WTC11 (cell line): ENCODE data around the gene RIPPLY3. TPM values are rescaled to one million over a fixed set of nuclear protein-coding genes. Genes with fewer than 3 reads are reported as not detected.

Experiments used
- ATAC-seq: fragments of 200-7000 bp; cut with Tn5 transposase; 2 replicates; pipeline ENCODE4 v1.10.0; 2021; ENCODE audit warnings: mild to moderate bottlenecking, moderate library complexity
- CTCF ChIA-PET: fragments of 300-600 bp; sonication (Branson Sonifier 250); formaldehyde crosslinking; loops from one replicate; lab custom pipeline; 2021; ENCODE audit warnings: antibody characterized with exemption; lab: Charles Lee
- POLR2A ChIA-PET: fragments of 350-600 bp; sonication (Branson Sonifier 250); formaldehyde crosslinking; loops from one replicate; lab custom pipeline; 2021; ENCODE audit warnings: antibody characterized with exemption; lab: Charles Lee
- DNase-seq: peaks from one replicate; pipeline ENCODE4 v3.0.0; 2021; ENCODE audit warnings: low spot score
- H3K27ac Mint-ChIP-seq: 2 replicates; pipeline ENCODE4 v1.8.0; 2021; ENCODE audit warnings: mixed read lengths
- H3K27me3 Mint-ChIP-seq: 2 replicates; pipeline ENCODE4 v1.8.0; 2021; ENCODE audit warnings: low read depth, mild to moderate bottlenecking, moderate library complexity, mixed read lengths
- H3K36me3 Mint-ChIP-seq: 2 replicates; pipeline ENCODE4 v1.8.0; 2021; ENCODE audit warnings: mixed read lengths
- H3K4me1 Mint-ChIP-seq: 2 replicates; pipeline ENCODE4 v1.8.0; 2022; ENCODE audit warnings: mixed read lengths
- H3K4me3 Mint-ChIP-seq: 2 replicates; pipeline ENCODE4 v1.8.0; 2021; ENCODE audit warnings: mild to moderate bottlenecking, moderate library complexity, mixed read lengths
- H3K9me3 Mint-ChIP-seq: 2 replicates; pipeline ENCODE4 v1.8.0; 2021; ENCODE audit warnings: mixed read lengths
- CREB1 ChIP-seq: sonication (generic); formaldehyde crosslinking; IDR thresholded peaks from 2 replicates; pipeline ENCODE4 v1.8.0; 2023; ENCODE audit warnings: mild to moderate bottlenecking, missing genetic modification reagents
- E2F4 ChIP-seq: sonication (generic); formaldehyde crosslinking; IDR thresholded peaks from 2 replicates; pipeline ENCODE4 v1.8.1; 2022; ENCODE audit warnings: low read depth, mild to moderate bottlenecking, moderate library complexity, missing genetic modification reagents, borderline replicate concordance
- MAX ChIP-seq: sonication (generic); formaldehyde crosslinking; IDR thresholded peaks from 2 replicates; pipeline ENCODE4 v1.8.0; 2022; ENCODE audit warnings: mild to moderate bottlenecking, missing genetic modification reagents
- NFATC4 ChIP-seq: fragments of 250-450 bp; sonication (Bioruptor Pico); IDR thresholded peaks from 2 replicates; pipeline ENCODE4 v1.9.0; 2021; ENCODE audit warnings: mild to moderate bottlenecking
- SMAD4 ChIP-seq: sonication (generic); formaldehyde crosslinking; IDR thresholded peaks from 2 replicates; pipeline ENCODE4 v1.8.0; 2022; ENCODE audit warnings: mild to moderate bottlenecking, missing genetic modification reagents
- SOX15 ChIP-seq: fragments of 250-450 bp; sonication (Bioruptor Pico); IDR thresholded peaks from 2 replicates; pipeline ENCODE4 v1.9.0; 2021; ENCODE audit warnings: mild to moderate bottlenecking
- SP1 ChIP-seq: sonication (generic); formaldehyde crosslinking; conservative IDR thresholded peaks from 2 replicates; pipeline ENCODE4 v1.8.1; 2022; ENCODE audit warnings: missing genetic modification reagents
- TP53 ChIP-seq: sonication (generic); formaldehyde crosslinking; IDR thresholded peaks from 2 replicates; pipeline ENCODE4 v1.8.1; 2023; ENCODE audit warnings: mild to moderate bottlenecking, missing genetic modification reagents
- ZNF317 ChIP-seq: sonication (generic); formaldehyde crosslinking; IDR thresholded peaks from 2 replicates; pipeline ENCODE4 v1.8.1; 2023; ENCODE audit warnings: low read depth, mild to moderate bottlenecking, moderate library complexity, missing genetic modification reagents, borderline replicate concordance
- ZNF396 ChIP-seq: fragments of 250-450 bp; sonication (Bioruptor Pico); IDR thresholded peaks from 2 replicates; pipeline ENCODE4 v1.8.0; 2021; ENCODE audit warnings: mild to moderate bottlenecking, moderate library complexity, borderline replicate concordance
- ZNF671 ChIP-seq: fragments of 250-450 bp; sonication (Bioruptor Pico); IDR thresholded peaks from 2 replicates; pipeline ENCODE4 v1.8.0; 2021; ENCODE audit warnings: mild to moderate bottlenecking
- total RNA-seq: library from RNA; stranded (reverse); gene quantifications from 3 replicates; pipeline ENCODE4 v1.2.3, GENCODE V29; 2021
- TF ChIP-seq, protein P1 (sequence below): sonication (generic); formaldehyde crosslinking; IDR thresholded peaks from 2 replicates; pipeline ENCODE4 v1.8.1; 2023; ENCODE audit warnings: mild to moderate bottlenecking, missing genetic modification reagents, borderline replicate concordance
- TF ChIP-seq, protein P2 (sequence below): fragments of 250-450 bp; sonication (Bioruptor Pico); IDR thresholded peaks from 2 replicates; pipeline ENCODE4 v1.9.0; 2021; ENCODE audit warnings: mild to moderate bottlenecking, borderline replicate concordance
- TF ChIP-seq, protein P3 (sequence below): sonication (generic); formaldehyde crosslinking; IDR thresholded peaks from 2 replicates; pipeline ENCODE4 v1.8.1; 2023; ENCODE audit warnings: mild to moderate bottlenecking, moderate library complexity, missing genetic modification reagents
- TF ChIP-seq, protein P4 (sequence below): fragments of 200-600 bp; IDR thresholded peaks from 2 replicates; pipeline ENCODE4 v1.8.0; 2022; ENCODE audit warnings: antibody characterized with exemption
- TF ChIP-seq, protein P5 (sequence below): sonication (generic); formaldehyde crosslinking; IDR thresholded peaks from 2 replicates; pipeline ENCODE4 v1.8.0; 2022; ENCODE audit warnings: mild to moderate bottlenecking, missing genetic modification reagents
- TF ChIP-seq, protein P6 (sequence below): fragments of 250-450 bp; sonication (Bioruptor Pico); IDR thresholded peaks from 2 replicates; pipeline ENCODE4 v1.9.0; 2021; ENCODE audit warnings: moderate library complexity, mild to moderate bottlenecking, inconsistent platforms, borderline replicate concordance

RIPPLY3 gene
- total RNA-seq, 1 experiment from 2014 or later, result 3.5 TPM

DNA sequence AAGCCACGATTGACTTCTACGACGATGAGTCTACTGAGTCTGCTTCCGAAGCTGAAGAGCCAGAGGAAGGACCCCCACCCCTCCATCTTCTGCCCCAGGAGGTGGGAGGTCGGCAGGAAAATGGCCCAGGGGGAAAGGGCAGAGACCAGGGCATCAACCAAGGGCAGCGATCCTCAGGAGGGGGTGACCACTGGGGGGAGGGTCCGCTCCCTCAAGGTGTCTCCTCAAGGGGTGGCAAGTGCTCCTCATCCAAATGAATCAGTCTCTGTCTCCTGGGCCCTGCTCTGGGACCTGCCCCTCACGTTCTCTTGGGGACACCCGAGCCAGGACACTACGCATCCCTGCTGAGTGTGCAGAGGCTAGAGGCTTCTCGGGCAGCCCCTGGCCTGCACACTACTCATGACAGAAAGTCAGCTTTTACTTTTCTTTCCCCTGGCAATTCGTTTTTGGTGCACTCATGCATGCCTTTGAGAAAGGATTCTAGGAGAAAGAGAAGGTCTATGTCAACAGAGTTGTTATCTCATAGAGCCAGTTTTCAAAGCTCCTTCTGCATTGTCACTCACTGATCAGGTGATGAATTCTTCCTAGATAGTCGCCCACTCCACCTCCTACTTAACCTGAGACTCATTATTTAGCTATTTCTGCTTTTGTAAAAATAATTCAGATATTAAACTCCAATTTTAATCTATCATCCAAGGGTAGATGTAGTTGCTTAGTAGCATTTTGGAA lies 11.6 kb downstream of the RIPPLY3 start:
- H3K9me3 Mint-ChIP-seq, result no peaks in the 10 kb centered on the region
- TF ChIP-seq, protein P1, sequence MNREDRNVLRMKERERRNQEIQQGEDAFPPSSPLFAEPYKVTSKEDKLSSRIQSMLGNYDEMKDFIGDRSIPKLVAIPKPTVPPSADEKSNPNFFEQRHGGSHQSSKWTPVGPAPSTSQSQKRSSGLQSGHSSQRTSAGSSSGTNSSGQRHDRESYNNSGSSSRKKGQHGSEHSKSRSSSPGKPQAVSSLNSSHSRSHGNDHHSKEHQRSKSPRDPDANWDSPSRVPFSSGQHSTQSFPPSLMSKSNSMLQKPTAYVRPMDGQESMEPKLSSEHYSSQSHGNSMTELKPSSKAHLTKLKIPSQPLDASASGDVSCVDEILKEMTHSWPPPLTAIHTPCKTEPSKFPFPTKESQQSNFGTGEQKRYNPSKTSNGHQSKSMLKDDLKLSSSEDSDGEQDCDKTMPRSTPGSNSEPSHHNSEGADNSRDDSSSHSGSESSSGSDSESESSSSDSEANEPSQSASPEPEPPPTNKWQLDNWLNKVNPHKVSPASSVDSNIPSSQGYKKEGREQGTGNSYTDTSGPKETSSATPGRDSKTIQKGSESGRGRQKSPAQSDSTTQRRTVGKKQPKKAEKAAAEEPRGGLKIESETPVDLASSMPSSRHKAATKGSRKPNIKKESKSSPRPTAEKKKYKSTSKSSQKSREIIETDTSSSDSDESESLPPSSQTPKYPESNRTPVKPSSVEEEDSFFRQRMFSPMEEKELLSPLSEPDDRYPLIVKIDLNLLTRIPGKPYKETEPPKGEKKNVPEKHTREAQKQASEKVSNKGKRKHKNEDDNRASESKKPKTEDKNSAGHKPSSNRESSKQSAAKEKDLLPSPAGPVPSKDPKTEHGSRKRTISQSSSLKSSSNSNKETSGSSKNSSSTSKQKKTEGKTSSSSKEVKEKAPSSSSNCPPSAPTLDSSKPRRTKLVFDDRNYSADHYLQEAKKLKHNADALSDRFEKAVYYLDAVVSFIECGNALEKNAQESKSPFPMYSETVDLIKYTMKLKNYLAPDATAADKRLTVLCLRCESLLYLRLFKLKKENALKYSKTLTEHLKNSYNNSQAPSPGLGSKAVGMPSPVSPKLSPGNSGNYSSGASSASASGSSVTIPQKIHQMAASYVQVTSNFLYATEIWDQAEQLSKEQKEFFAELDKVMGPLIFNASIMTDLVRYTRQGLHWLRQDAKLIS (CRISPR knock-in tag), result no peak
- no peak for TF ChIP-seq SP1
- TF ChIP-seq SMAD4 (CRISPR knock-in tag), result no peak
- TF ChIP-seq ZNF396, result no peak
- TF ChIP-seq, protein P2, sequence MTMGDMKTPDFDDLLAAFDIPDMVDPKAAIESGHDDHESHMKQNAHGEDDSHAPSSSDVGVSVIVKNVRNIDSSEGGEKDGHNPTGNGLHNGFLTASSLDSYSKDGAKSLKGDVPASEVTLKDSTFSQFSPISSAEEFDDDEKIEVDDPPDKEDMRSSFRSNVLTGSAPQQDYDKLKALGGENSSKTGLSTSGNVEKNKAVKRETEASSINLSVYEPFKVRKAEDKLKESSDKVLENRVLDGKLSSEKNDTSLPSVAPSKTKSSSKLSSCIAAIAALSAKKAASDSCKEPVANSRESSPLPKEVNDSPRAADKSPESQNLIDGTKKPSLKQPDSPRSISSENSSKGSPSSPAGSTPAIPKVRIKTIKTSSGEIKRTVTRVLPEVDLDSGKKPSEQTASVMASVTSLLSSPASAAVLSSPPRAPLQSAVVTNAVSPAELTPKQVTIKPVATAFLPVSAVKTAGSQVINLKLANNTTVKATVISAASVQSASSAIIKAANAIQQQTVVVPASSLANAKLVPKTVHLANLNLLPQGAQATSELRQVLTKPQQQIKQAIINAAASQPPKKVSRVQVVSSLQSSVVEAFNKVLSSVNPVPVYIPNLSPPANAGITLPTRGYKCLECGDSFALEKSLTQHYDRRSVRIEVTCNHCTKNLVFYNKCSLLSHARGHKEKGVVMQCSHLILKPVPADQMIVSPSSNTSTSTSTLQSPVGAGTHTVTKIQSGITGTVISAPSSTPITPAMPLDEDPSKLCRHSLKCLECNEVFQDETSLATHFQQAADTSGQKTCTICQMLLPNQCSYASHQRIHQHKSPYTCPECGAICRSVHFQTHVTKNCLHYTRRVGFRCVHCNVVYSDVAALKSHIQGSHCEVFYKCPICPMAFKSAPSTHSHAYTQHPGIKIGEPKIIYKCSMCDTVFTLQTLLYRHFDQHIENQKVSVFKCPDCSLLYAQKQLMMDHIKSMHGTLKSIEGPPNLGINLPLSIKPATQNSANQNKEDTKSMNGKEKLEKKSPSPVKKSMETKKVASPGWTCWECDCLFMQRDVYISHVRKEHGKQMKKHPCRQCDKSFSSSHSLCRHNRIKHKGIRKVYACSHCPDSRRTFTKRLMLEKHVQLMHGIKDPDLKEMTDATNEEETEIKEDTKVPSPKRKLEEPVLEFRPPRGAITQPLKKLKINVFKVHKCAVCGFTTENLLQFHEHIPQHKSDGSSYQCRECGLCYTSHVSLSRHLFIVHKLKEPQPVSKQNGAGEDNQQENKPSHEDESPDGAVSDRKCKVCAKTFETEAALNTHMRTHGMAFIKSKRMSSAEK (CRISPR knock-in tag), result no peak
- TF ChIP-seq ZNF671, result no peak
- no peak for TF ChIP-seq E2F4 (CRISPR knock-in tag)
- TF ChIP-seq MAX (CRISPR knock-in tag), result no peak
- TF ChIP-seq, protein P3, sequence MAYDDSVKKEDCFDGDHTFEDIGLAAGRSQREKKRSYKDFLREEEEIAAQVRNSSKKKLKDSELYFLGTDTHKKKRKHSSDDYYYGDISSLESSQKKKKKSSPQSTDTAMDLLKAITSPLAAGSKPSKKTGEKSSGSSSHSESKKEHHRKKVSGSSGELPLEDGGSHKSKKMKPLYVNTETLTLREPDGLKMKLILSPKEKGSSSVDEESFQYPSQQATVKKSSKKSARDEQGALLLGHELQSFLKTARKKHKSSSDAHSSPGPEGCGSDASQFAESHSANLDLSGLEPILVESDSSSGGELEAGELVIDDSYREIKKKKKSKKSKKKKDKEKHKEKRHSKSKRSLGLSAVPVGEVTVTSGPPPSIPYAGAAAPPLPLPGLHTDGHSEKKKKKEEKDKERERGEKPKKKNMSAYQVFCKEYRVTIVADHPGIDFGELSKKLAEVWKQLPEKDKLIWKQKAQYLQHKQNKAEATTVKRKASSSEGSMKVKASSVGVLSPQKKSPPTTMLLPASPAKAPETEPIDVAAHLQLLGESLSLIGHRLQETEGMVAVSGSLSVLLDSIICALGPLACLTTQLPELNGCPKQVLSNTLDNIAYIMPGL (CRISPR knock-in tag), result no peak
- TF ChIP-seq NFATC4 (CRISPR knock-in tag), result no peak
- no peak for TF ChIP-seq SOX15
- TF ChIP-seq, all 79 proteins: peak for 0
- Mint-ChIP-seq H3K4me1 (no peaks in the 10 kb centered on the region), H3K36me3 (no peaks in the 10 kb centered on the region), H3K4me3 (no peak overlapping the region), H3K27me3 (peaks cover under 1% of the 10 kb centered on the region), H3K27ac (no peak overlapping the region)
- POLR2A ChIA-PET, result no interaction called here
- CTCF ChIA-PET, result interaction anchor here (0.8 to 1.8 kb wide), 2 partner anchors 8 to 41 kb away, joined by 4 to 5 read pairs; no protein-coding TSS in a partner anchor
- DNase-seq (no peak), ATAC-seq (no peak)

- DNase-seq (no peak), ATAC-seq (no peak)
- H3K27me3 Mint-ChIP-seq, result peaks cover 5% of the 10 kb centered on the region; the same call in 1 of the 2 replicates
- 0 out of 2 replicates have a peak, but pooled peaks cover 4% of the 10 kb centered on the region for H3K4me1 Mint-ChIP-seq
- peaks cover 6% of the 10 kb centered on the region for H3K9me3 Mint-ChIP-seq
- POLR2A ChIA-PET, result no interaction called here
- TF ChIP-seq, protein P4, sequence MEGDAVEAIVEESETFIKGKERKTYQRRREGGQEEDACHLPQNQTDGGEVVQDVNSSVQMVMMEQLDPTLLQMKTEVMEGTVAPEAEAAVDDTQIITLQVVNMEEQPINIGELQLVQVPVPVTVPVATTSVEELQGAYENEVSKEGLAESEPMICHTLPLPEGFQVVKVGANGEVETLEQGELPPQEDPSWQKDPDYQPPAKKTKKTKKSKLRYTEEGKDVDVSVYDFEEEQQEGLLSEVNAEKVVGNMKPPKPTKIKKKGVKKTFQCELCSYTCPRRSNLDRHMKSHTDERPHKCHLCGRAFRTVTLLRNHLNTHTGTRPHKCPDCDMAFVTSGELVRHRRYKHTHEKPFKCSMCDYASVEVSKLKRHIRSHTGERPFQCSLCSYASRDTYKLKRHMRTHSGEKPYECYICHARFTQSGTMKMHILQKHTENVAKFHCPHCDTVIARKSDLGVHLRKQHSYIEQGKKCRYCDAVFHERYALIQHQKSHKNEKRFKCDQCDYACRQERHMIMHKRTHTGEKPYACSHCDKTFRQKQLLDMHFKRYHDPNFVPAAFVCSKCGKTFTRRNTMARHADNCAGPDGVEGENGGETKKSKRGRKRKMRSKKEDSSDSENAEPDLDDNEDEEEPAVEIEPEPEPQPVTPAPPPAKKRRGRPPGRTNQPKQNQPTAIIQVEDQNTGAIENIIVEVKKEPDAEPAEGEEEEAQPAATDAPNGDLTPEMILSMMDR, result no peak
- no peak for TF ChIP-seq CREB1 (CRISPR knock-in tag)
- no peak for TF ChIP-seq TP53
- TF ChIP-seq, protein P5, sequence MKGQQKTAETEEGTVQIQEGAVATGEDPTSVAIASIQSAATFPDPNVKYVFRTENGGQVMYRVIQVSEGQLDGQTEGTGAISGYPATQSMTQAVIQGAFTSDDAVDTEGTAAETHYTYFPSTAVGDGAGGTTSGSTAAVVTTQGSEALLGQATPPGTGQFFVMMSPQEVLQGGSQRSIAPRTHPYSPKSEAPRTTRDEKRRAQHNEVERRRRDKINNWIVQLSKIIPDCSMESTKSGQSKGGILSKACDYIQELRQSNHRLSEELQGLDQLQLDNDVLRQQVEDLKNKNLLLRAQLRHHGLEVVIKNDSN (CRISPR knock-in tag), result no peak
- TF ChIP-seq, protein P6, sequence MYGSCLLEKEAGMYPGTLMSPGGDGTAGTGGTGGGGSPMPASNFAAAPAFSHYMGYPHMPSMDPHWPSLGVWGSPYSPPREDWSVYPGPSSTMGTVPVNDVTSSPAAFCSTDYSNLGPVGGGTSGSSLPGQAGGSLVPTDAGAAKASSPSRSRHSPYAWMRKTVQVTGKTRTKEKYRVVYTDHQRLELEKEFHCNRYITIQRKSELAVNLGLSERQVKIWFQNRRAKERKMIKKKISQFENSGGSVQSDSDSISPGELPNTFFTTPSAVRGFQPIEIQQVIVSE (CRISPR knock-in tag), result no peak
- TF ChIP-seq ZNF317 (CRISPR knock-in tag), result no peak
- H3K36me3 Mint-ChIP-seq, result no peaks in the 10 kb centered on the region
- CTCF ChIA-PET, result interaction anchor here (0.9 to 1.8 kb wide), 3 partner anchors 17 to 396 kb away, joined by 4 to 7 read pairs (median 5); no protein-coding TSS in a partner anchor
- no peak overlapping the region for H3K4me3 Mint-ChIP-seq
- no peak overlapping the region for H3K27ac Mint-ChIP-seq
Measured at GRCh38 chr21:37026499-37026898, 20.0 kb downstream of the RIPPLY3 start.
